PC-3 (cell line): ENCODE measurements around the gene SDCBP2.

Experiments
- CTCF ChIP-seq: fragments of 300-600 bp; sonication (generic); conservative IDR thresholded peaks from 2 replicates; pipeline ENCODE4 v1.5.1; 2017; ENCODE audit warnings: antibody characterized with exemption, low read depth, mild to moderate bottlenecking, low read length
- EZH2phosphoT487 ChIP-seq: fragments of 300-600 bp; sonication (generic); IDR thresholded peaks from 2 replicates; pipeline ENCODE4 v1.6.1; 2018; ENCODE audit warnings: mild to moderate bottlenecking, antibody characterized with exemption, low read length, borderline replicate concordance

DNA sequence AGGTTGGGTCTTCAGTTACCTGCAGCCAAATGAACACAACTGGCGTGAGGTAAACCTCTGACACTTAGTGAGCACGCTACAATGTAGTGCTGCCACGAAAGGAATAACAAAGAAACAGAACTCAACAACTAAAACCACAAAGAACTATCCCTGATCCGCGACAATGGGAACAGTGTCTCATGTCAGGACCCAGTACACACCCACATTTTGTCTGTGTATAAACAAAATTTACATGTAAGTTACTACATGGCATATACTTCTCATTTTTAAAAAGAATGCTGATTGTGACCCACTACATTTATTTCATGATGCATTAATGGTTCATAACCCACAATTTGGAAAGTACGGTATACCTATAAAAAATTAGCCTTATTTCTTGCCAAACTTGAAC is 49.8 kb upstream of the SDCBP2 start:
- TF ChIP-seq CTCF: no peak
- no peak for TF ChIP-seq EZH2phosphoT487
